ENCODE results near the gene CPOX.
A peak's percentile ranks its signal among the peaks of the same experiment; 100 is the strongest.

The CPOX gene

DNA sequence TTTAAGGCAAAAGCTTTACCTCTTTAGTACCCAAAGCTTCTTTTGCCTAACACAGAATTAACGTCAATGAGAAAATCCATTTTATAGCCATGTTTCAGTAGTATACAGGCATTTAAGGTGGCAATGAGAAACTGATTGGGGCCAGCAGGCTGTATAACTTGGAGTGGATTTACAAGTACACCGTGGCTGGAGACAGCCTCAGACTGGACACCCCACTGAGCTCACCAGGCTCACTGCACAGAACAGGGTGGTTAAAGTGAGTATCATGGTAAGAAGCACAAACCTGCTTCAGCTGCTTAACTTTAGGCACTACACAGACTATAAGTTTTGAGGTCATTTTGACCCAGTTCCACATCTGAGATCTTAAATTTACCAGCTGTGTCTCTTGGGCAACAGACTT lies 8.9 kb downstream of the CPOX start:
- H3K27ac Mint-ChIP-seq = no peak overlapping the region
- H3K36me3 Mint-ChIP-seq = peaks cover 13% of the 10 kb centered on the region
- ATAC-seq (ENCODE audit: low read depth) (no peak), DNase-seq (ENCODE audit: low spot score in 2 of 2) (no peak)
- no peak overlapping the region for H3K4me3 Mint-ChIP-seq
- H3K4me1 Mint-ChIP-seq = peaks cover 8% of the 10 kb centered on the region
- no peaks in the 10 kb centered on the region for H3K9me3 Mint-ChIP-seq
- H3K27me3 Mint-ChIP-seq = no peaks in the 10 kb centered on the region

DNA sequence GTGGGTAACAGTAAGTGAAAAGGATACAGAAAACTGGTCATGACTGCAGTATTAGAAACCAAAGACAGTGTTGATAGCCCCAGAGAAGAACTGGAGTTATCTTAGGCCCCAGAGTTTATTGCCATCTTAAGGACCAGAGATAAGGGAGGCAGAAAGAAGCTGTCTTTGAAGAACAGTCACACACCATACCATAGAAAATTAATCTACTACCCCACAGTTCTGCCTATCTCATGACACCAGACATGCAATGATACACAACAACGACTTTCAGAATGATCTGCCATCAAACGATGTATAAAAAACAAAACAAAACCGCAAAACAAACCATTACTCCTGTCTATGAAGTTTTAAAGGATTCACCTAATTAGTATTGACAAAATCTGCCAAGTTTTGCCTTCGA lies 9.6 kb downstream of the CPOX start:
- DNase-seq (ENCODE audit: low spot score in 2 of 2) = no peak
- Mint-ChIP-seq H3K27ac (peak overlapping the region; percentile 15), H3K4me3 (no peak overlapping the region), H3K4me1 (peaks cover 3% of the 10 kb centered on the region), H3K27me3 (no peaks in the 10 kb centered on the region), H3K9me3 (no peaks in the 10 kb centered on the region), H3K36me3 (peaks cover 16% of the 10 kb centered on the region)
- no peak for ATAC-seq (ENCODE audit: low read depth)

DNA sequence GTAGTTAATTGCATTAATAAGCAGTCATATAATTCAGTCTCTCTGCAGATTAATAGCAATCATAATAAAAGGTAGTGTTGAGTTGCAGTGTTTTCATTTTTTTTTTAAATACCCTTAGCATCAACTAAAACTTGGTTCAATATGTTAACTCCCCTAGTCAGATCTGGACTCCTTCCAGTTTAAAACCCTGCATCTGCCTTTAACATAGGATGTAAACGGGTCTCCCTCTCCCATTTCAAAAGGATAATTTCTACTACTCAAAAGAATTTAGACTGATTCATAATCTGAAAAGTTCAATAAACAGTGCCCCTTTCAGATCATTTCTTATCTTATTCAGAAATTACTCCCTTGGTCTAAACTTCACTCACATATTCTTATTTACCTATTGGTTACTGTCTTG lies 11.4 kb downstream of the CPOX start:
- H3K27ac Mint-ChIP-seq = no peak overlapping the region
- no peaks in the 10 kb centered on the region for H3K27me3 Mint-ChIP-seq
- H3K36me3 Mint-ChIP-seq = peaks cover 23% of the 10 kb centered on the region
- H3K4me3 Mint-ChIP-seq = no peak overlapping the region
- ATAC-seq (ENCODE audit: low read depth) = no peak
- H3K4me1 Mint-ChIP-seq = peaks cover 3% of the 10 kb centered on the region
- H3K9me3 Mint-ChIP-seq = no peaks in the 10 kb centered on the region
- no peak for DNase-seq (ENCODE audit: low spot score in 2 of 2)

DNA sequence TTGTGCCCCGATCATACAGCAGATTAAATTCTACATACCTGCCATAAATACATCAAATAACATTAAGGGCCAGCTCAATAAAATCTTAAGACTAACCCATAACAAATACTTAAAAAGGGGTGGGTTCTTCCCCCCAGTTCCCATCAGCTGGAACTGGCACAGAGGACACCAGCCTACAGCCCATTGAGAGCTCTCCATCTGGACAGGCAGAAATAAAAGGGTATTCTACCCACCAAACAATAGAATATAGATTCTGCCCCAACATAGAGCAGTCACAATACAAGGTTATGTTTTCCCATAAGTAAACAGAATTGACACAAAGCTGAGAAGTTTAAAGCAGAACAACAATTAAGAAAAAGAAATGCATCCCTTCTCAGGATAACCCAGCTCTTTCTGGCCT lies 11.9 kb downstream of the CPOX start:
- Mint-ChIP-seq H3K27ac (no peak overlapping the region), H3K36me3 (peaks cover 26% of the 10 kb centered on the region), H3K27me3 (no peaks in the 10 kb centered on the region), H3K4me1 (peaks cover 3% of the 10 kb centered on the region), H3K9me3 (no peaks in the 10 kb centered on the region), H3K4me3 (no peak overlapping the region)
- no peak for ATAC-seq (ENCODE audit: low read depth)
- DNase-seq (ENCODE audit: low spot score in 2 of 2) = no peak

DNA sequence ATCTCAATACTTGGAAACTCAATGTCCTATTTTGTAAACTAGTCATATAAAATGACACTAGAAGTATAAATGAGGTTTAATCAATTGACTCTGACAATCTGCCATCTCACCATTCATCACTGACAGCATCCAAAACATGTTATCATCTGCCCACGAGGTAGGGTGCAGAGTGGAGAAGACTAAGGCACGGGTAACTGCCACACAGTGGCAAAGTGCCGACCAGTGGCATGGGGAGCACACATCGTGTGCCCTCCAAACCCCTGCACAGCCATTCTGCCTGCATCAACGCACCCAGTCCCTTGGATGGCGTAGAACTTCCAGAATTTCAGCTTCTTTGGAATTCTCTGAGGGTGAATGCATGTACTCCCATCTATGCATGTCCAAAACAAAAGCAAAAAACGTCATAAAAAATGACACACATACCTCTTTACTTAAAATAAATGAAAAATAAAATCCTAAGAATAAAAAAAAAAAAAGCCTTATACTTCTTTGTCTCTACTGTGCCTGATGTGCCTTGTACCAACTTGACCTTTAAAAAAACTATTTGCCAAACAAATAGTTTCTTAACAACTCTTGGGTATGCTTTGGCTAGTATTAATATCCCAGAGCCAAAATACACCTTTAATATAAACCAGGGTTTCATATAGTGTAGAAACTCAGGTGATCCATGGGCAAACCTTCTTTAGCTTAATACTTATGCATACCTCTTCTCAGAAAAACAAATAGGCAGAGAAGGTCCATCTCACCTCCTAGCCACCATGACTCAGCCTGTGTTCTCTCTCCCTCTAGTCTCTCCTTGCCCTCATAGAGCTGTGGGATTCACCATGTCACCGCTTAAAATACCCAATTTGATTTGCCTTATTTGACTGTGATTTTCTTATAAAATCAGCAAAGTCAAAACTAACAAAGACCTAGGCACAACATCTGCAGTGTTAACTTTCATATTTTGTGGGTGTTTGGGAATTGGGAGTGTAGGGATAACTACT lies 12.7 kb downstream of the CPOX start:
- DNase-seq (ENCODE audit: low spot score in 2 of 2) (no peak), ATAC-seq (ENCODE audit: low read depth) (no peak)
- no peaks in the 10 kb centered on the region for H3K9me3 Mint-ChIP-seq
- H3K27ac Mint-ChIP-seq = no peak overlapping the region
- H3K4me1 Mint-ChIP-seq = peaks cover 3% of the 10 kb centered on the region
- H3K4me3 Mint-ChIP-seq = no peak overlapping the region
- H3K27me3 Mint-ChIP-seq = no peaks in the 10 kb centered on the region
- peaks cover 29% of the 10 kb centered on the region for H3K36me3 Mint-ChIP-seq

DNA sequence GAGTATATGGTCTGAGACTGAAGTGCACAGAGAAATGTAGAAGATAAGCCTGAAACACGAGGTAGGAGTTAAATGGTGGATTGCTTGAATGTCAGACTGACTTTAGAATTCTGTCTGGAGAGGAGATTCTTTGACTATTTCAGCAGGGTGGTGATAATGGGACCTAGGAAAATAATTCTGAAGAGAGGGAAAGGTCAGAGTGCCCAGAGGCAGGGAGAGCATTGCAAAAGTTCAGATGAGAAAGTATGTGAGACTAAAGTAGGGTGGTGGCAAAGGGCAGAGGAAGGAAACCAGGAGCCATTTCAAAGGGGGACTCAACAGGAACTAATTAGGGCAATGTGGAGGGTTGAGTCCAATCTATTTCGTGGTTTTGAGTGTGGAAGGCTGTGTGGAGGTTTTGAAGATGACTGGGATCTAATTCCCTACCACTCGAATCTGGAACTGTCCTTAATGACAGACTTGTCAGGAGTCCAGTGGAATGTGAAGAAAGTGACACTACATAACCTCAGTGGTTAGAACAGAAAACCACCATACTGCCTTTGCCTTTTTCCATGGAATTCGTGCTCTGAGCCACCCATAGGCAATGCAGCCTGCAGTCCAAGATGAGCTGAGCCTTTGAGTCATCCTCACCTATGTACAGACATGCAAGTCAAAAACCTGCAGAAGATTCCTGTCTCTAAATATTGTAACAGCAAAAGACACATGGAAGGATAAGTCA lies 16.1 kb downstream of the CPOX start:
- Mint-ChIP-seq H3K4me3 (no peak overlapping the region), H3K27me3 (no peaks in the 10 kb centered on the region), H3K4me1 (peaks cover 5% of the 10 kb centered on the region), H3K27ac (peak overlapping the region; percentile 43), H3K9me3 (no peaks in the 10 kb centered on the region), H3K36me3 (peaks cover 23% of the 10 kb centered on the region)
- no peak for ATAC-seq (ENCODE audit: low read depth)
- no peak for DNase-seq (ENCODE audit: low spot score in 2 of 2)

DNA sequence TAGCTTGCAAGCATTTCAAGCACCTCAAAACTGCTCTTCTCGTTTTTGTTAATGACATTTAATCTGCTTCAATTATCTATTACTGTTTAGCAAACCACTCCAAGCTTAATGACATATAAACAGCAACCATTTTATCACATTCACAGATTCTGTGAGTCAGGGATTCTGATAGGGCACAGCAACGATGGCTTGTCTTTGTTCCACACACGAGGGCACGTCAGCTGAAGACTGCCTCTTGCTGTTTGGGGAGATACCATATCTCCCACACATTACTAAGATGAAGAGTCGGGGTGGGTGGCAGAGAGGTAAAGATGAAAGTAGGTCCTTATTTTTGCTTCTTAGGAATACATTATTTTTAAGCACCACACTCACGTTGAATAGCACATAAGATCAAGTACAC lies 19.3 kb downstream of the CPOX start:
- peak overlapping the region; percentile 52 for H3K27ac Mint-ChIP-seq
- no peak overlapping the region for H3K4me3 Mint-ChIP-seq
- DNase-seq (ENCODE audit: low spot score in 2 of 2) = no peak
- no peaks in the 10 kb centered on the region for H3K27me3 Mint-ChIP-seq
- no peaks in the 10 kb centered on the region for H3K9me3 Mint-ChIP-seq
- H3K4me1 Mint-ChIP-seq = peaks cover 5% of the 10 kb centered on the region
- no peak for ATAC-seq (ENCODE audit: low read depth)
- peaks cover 18% of the 10 kb centered on the region for H3K36me3 Mint-ChIP-seq

DNA sequence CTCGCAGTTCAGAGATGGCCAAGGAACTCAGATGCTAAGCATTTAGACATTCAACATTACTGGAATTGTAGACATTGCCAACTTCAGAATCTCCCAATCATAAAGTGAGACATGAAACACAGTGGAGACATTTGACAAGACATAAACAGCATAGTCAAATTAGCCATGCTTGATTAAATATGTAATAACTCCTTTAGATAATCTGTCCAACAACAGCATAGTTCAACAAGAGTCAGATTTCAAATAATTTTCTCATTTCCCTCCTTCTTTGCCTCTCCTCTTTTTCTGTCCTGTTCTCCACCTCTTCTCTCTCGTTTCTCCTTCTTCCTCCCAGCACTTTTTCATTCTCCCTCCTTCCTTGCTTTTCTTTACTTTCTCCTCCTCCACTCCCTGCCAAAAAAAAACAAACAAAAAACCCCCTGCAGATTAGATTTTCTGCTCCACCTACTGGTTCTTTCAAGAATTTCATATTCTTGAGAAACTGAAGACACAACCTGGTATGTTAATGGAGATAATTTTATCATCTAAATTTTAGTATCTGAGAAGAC lies 20.2 kb downstream of the CPOX start:
- ATAC-seq (ENCODE audit: low read depth) = peak; percentile 54
- Mint-ChIP-seq H3K27me3 (no peaks in the 10 kb centered on the region), H3K4me1 (peaks cover 7% of the 10 kb centered on the region), H3K36me3 (peaks cover 13% of the 10 kb centered on the region), H3K9me3 (no peaks in the 10 kb centered on the region), H3K27ac (peak overlapping the region; percentile 52), H3K4me3 (peak overlapping the region; percentile 59)
- DNase-seq (ENCODE audit: low spot score in 2 of 2) = peak in 1 of 2 donors; percentile 26

DNA sequence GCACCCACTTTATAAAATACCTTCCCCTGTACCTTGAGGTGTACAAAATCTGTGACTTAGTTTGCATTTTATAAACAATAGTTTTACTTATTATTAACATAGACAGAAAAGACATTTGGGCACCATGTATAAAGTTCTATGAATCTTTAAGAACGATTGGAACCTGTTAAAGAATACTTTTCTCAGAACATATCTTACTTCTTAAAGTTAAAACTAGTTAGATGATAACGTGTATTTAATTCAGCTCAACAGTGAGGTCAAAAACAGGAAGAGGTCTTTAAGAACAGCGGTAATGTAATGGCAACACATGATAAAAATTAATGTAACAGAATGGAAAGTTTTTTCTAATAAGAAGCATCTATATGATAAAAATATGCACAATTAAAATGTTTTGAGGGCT lies 25.0 kb downstream of the CPOX start:
- Mint-ChIP-seq H3K4me1 (peaks cover 21% of the 10 kb centered on the region), H3K36me3 (no peaks in the 10 kb centered on the region), H3K27me3 (no peaks in the 10 kb centered on the region), H3K27ac (peak overlapping the region; percentile 87), H3K9me3 (no peaks in the 10 kb centered on the region), H3K4me3 (peak overlapping the region; percentile 53)
- DNase-seq (ENCODE audit: low spot score in 2 of 2) = no peak
- no peak for ATAC-seq (ENCODE audit: low read depth)

DNA sequence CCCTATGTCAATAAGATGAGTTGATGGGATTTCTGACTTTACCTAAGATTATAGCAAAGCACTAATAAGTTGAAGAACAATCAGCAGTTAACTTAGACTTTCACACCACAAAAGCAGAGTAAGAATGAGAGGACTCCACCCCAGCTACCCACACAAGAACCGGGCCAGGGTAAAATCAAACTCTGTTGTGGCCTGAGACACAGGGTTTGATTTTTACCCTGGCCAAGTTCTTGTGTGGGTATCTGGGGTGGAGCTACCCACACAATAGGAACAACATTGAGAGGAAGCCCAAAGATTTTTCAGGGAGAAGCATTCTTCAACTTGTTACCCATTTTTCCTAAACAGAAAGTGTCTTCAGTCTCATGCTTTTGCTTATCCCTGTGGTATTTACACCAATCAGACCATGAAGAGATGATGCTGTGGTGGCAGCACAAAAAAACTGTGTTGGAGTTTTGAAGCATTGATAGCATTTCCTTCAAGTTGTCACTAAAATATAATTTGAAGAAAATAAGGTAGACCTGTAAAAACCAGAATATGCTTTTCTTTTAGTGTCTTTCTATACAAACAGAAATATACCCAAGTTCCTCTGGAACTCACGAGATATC lies 25.6 kb downstream of the CPOX start:
- Mint-ChIP-seq H3K4me1 (peaks cover 19% of the 10 kb centered on the region), H3K27ac (peak overlapping the region; percentile 87), H3K36me3 (no peaks in the 10 kb centered on the region), H3K9me3 (no peaks in the 10 kb centered on the region), H3K27me3 (no peaks in the 10 kb centered on the region), H3K4me3 (peak overlapping the region; percentile 21)
- DNase-seq (ENCODE audit: low spot score in 2 of 2) (no peak), ATAC-seq (ENCODE audit: low read depth) (no peak)

DNA sequence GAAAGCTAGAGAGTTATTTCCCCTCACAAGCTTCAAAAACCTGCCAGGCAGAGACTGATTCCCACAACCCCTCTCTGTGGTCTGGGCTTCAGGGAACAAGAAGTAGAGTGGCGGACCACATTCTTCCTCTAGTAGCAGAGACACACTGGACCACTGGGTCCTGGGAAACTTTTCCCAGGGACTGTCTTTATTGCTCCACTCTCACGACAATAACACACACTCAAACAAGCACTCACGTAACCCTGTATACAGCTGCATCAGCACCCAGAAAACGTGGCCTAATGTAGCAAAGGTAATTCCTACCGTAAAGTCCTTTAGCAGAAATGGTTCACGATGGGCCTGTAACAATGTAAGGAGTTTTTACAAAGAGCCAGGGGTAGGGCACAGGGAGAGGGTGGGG lies 27.6 kb downstream of the CPOX start:
- no peaks in the 10 kb centered on the region for H3K9me3 Mint-ChIP-seq
- no peaks in the 10 kb centered on the region for H3K27me3 Mint-ChIP-seq
- ATAC-seq (ENCODE audit: low read depth) (no peak), DNase-seq (ENCODE audit: low spot score in 2 of 2) (no peak)
- H3K36me3 Mint-ChIP-seq = no peaks in the 10 kb centered on the region
- H3K4me3 Mint-ChIP-seq = no peak overlapping the region
- H3K4me1 Mint-ChIP-seq = peaks cover 25% of the 10 kb centered on the region
- H3K27ac Mint-ChIP-seq = peak overlapping the region; percentile 87

DNA sequence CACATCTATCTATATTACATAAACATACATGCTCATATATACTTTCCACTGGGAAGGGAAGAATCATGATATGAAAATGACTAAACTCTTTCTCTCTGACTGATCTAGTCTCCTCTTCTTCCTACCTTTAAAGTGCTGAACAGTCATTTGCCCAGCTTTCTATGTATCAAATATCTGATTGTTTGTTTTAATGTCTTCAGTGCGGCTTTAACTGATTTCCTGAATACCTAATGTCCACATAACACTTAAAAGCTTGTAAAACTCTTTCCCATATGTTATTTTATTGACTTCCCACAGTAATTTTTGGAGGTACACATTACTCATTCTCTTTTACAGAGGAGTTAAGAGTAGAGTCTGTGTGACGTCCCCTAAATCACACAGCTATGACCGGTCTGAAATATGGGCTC lies 28.2 kb downstream of the CPOX start:
- no peak for DNase-seq (ENCODE audit: low spot score in 2 of 2)
- Mint-ChIP-seq H3K36me3 (no peaks in the 10 kb centered on the region), H3K27ac (peak overlapping the region; percentile 87), H3K27me3 (no peaks in the 10 kb centered on the region), H3K4me3 (peak overlapping the region; percentile 55), H3K9me3 (no peaks in the 10 kb centered on the region), H3K4me1 (peaks cover 26% of the 10 kb centered on the region)
- ATAC-seq (ENCODE audit: low read depth) = no peak

DNA sequence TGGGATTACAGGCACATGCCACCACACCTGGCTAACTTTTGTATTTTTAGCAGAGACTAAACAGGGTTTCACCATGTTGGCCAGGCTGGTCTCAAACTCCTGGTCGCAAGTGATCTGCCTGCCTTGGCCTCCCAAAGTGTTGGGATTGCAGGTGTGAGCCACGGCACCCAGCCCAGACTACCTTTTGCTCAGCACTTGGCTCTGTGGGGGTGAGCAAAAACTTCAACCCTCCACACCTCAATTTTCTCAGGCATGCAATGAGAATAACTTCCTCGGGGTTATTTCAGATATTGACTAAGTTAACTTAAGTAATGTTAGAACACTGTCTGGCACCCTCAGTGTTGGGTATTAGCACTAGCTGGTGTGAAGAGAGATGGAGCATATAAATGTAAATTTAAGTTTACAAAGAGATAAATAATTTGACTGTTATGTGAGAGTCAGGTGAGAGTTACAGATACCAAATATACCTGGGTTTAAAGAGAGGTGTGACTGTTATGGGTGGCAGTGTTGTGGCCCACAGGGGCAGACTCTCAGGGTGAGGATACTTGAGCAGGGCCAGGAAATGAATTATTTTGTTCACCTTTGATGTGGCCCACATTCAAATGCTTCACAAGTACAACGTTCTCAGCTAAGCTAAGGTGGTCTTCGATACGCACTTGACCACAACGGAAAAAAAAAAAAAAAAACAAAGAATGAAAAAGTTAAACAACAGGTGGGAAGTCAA lies 29.0 kb downstream of the CPOX start:
- DNase-seq (ENCODE audit: low spot score in 2 of 2) (no peak), ATAC-seq (ENCODE audit: low read depth) (peak; percentile 41)
- Mint-ChIP-seq H3K27ac (peak overlapping the region; percentile 87), H3K4me1 (peaks cover 26% of the 10 kb centered on the region), H3K4me3 (peak overlapping the region; percentile 71), H3K36me3 (no peaks in the 10 kb centered on the region), H3K27me3 (no peaks in the 10 kb centered on the region), H3K9me3 (no peaks in the 10 kb centered on the region)

Measured in memory B cell (primary cell).